ENCODE measurements around the gene GSN.

GSN gene

GRCh38 chr9:121273064-121273775 is 5.3 kb downstream of the GSN start:
- no peak for DNase-seq (ENCODE audit: low read depth)

GRCh38 chr9:121274851-121275250 is 6.9 kb downstream of the GSN start:
- peak; percentile 70 for DNase-seq (ENCODE audit: low read depth)

GRCh38 chr9:121275781-121276658 is 8.1 kb downstream of the GSN start:
- no peak for DNase-seq (ENCODE audit: low read depth)

- DNase-seq (ENCODE audit: low read depth) = peak; percentile 31
Measured at GRCh38 chr9:121277026-121277425, 9.1 kb downstream of the GSN start.

DNA sequence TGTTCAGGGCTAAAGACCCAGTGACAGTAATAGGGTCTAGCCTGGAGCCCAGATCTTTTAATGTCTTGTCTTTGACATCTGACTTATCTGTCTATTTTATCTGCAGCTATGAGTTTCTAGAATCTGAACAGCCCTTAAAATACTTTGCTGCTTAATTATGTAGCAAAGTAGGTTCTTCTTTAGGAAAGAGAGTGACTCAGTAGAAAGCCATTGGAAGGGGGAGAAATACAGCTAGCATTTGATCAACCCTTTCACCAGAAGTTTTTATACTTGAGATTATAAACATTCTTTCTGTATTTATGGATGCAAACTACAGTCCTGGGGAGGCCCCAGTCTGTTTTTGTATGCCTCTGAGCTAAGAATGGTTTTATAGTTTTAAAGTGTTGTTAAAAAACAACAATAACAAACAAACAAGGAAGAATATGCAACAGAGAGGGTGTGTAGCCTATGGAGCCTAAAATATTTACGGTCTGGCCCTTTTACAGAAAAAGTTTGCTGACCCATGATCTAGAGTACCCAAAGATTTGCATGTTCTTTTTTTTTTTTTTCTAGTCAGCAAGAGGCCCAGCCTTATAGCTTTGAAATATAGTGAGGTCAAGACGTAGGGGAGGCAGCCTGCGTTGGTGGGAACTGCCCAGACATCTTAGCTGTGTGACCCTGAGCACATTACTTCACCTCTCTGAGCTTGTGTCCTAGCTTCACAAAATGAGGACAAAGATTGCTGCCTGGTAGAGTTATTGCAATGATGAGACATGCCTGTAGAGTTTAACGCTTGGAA is 9.7 kb downstream of the GSN start:
- DNase-seq (ENCODE audit: low read depth) = peak; percentile 91

- DNase-seq (ENCODE audit: low read depth) = peak; percentile 100
Measured at GRCh38 chr9:121278477-121279261, 10.7 kb downstream of the GSN start.

DNA sequence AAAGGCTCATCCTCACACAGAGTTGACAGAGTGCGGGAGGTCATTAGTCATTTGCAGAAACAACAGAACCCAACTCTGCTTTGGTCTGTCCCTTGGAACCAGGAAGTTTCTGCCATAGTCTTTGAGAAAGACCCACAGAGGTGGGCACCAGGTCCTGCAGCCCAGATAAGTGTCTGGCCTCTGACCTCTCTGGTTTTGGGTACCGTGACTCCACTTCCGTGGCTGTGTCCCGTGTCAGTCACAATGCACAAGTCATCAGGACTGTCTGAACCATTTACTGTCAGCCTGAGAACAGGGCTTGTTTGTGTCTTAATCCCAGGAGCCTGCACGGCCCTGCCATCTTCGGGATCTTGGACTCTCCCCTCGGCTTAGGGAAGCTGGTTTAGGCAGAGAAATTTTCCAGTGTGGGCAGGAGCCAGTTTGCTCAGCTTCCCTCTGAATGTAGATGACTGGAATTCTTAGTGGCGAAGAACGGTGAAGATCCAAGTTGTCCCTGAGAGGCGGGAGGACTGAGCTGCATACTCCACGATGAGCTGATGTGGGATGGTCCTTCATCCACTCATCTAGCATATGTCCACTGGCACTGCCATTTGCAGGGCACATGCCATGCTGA is 11.9 kb downstream of the GSN start:
- DNase-seq (ENCODE audit: low read depth) = no peak

- DNase-seq (ENCODE audit: low read depth) = no peak
Measured at GRCh38 chr9:121280715-121281613, 13.0 kb downstream of the GSN start.

GRCh38 chr9:121281614-121282276 is 13.8 kb downstream of the GSN start:
- peak; percentile 69 for DNase-seq (ENCODE audit: low read depth)

DNA sequence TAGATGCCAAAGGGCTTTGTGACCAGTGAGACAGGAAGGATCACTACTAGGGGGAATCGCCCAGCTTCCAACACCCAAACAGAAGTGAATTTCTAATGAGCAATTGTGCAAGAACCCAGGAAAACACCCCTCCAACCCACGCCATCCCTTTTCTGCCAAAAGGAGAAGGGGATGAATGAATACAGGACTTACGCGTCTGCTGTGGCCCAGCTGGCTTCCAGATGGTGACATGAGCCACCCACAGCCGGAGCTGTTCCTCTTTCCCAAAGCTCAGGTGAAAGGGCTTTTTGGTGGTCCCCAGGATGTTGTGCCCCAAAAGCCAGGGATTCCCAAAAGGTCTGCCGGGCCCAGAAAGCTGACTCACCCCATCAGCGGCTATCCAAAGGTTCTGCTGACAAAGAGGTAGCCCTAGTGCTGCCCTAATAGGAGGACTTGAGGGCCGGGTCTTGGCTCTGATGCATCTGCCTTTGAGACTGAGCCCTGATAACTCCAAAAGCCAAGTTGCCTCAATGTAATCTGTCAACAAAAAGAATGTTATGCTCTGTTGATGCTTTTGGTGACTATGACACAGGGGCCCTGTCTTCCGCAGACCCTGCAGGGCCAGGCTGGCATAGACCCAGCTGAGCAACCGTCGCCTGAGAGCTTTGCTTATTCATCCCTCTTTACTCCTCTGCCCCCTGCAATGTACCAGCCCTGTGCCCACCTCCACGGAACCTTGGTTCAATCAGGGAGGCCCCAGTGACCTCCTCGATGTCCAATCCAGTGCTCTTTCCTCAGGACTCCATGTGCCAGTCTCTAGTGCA is 14.5 kb downstream of the GSN start:
- peak; percentile 85 for DNase-seq (ENCODE audit: low read depth)

DNA sequence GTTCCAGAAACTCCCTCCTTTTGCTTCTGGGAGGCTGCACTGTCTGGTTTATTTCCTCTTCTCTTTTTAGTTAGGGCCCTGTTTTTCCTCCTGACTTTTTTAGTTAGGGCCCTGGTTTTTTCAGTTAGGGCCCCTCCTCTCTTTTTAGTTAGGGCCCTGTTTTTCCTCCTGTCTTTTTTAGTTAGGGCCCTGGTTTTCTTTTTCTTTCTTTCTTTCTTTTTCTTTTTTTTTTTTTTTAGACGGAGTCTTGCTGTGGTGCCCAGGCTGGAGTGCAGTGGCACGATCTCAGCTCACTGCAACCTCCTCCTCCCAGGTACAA is 15.1 kb downstream of the GSN start:
- no peak for DNase-seq (ENCODE audit: low read depth)

DNA sequence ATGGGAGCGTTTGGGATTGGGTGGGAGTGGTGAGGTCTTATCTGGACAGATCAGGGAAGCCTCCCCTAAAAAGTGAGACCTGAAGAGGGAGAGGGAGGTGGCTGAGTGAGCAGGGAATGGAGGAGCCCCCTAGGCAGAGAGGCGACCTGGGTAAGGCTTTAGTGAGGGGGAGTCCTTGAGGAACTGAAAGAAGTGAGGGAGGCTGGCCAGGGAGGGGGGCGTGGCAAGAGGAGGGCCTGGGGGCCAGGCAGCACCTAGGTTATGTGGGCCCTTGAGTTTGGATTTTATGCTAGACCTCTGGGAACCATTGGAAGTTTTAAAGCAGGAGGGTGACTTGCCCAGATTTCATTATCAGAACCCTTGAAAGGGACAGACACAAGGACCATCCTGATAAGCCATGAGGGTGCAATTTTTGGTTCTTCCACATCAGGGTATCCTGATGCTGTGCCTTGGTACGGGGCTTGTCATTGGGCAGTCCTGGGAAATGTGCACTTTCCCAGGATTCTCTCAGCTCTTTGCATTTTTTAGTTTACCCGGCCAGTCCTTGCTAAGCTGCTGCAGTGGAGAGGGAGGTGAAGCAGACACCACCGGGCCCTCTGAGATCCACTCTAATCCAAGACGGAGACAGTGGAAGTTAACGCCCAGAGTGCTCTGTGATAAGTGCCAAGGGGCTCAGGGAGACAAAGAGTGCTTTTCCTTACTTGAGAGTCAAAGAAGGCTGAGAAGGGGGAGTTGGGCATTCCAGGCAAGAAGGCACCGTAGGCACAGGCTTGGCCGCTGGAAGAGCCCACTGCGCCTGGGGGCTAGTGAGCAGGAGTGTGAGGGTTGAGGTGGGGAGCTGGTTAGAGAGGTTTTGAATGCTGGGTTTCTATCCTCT is 16.1 kb downstream of the GSN start:
- DNase-seq (ENCODE audit: low read depth) = no peak

GRCh38 chr9:121284733-121285451 is 16.9 kb downstream of the GSN start:
- no peak for DNase-seq (ENCODE audit: low read depth)

DNA sequence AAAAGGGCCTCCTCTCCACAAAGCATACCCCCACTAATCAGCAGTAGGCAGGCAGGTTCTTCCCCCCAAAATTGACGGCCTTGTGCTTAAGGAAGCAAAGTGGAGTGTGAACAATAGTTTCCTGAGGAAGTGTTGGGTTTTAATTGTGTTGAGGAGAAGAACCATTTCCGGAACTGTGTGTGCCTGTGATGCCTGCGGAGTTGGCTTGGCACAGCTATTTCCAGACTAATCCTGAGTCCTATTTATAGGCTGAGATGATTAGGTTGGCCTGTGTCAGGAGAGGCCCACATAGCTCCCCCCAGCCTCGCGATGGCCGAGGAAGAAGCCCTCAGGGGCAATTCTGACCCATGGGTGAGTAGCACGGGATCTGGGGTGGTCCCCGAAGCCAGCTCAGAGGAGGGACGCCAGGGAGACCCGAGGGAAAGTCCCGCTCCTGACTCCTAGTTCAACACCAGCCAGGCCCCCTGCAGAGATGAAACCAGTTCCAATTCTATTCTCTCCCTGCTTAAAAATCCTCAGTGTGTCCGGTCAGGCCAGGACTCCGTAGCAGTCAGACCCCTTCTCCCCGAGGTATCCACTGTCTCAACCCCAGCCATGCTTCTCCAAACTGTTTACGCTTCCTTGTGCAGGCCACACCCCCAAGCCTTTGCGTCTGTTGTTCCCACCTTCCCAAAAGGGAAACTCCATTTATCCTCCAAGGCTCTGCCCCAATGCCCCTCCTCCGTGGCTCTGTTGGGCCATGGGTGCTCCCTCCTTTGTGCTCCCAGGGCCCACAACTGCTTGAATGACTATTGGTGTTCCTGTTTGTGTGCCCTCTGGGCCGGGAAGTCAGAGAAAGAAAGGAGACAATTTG is 18.1 kb downstream of the GSN start:
- peak; percentile 92 for DNase-seq (ENCODE audit: low read depth)

DNA sequence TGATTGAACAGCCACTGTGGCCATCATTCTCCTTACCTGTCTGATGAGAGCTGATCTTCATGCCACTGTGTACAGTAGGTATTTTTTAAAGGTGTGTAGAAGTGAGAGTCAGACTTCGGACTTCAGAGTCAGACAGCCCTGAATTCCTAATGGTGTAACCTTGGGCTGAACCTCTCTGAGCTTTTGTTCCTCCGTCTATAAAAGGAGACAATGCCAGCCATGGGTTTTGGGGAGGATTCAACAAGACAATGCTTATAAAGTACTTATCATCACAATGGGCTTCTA is 18.7 kb downstream of the GSN start:
- no peak for DNase-seq (ENCODE audit: low read depth)

DNA sequence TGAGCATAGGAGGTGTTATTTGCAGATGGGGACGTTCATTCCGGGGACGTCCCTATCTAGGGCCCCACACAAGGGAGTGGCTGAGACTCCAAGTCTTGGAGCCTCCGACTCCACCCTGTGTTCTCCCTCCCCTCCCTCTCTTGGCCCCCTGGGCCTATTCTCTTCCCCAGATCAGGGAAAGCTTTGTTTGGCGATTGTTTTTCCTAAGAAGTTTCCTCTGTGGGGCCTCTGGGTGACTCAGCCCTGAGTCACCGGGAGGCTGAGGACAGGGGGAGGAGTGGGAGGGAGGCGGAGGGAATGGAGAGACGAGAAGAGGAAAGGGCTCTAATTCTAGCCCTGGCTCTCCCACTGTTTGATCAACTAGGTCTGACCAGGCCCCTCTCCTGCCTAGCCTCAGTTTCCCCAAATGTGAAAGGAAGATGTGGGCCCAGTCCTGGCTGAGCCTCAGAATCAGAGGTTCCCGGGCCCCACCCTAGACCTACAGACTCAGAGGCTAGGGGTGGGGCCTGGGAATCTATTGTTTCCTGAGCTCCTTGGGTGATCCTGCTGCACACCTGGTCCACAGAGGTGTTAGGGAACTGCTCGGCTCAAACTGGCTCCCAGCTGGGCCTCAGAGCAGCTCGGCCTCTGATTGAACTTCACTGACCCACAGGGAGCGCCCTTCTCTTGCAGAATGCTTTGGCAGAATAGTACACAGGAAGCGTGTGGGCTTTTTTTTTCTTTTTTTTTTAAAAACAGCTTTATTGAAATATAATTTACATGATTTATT is 19.2 kb downstream of the GSN start:
- DNase-seq (ENCODE audit: low read depth) = peak; percentile 96

All from EH (cell line).